ENCODE data around the gene SYDE1.
"Not testable (repeated sequence)": the region's sequence is repeated elsewhere in the genome, so short reads cannot be mapped to it uniquely, and the experiment has no call there.

SYDE1 gene

GRCh38 chr19:15107061-15108010, at the start of gene SYDE1:
Gene SYDE1, plus strand, starts transcription at chr19:15107401. Its CDS starts 33 bp downstream, at chr19:15107434.
- DNase-seq (ENCODE audit: low read depth, low spot score), result peak; percentile 81

DNA sequence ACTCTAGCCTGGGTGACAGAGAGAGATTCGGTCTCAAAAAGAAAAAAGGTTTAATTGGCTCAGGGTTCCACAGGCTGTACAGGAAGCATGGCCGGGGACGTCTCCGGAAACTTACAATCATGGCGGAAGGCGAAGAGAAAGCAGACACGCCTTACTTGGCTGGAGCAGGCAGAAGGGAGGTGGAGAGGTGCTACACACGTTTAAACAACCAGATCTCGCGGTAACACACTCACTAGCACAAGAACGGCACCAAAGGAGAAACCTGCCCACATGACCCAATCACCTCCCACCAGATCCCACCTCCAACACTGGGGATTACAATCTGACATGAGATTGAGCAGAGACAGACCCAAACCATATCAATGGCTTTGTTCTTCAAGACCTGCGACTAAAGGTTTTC, 45.2 kb upstream of the SYDE1 start:
- DNase-seq (ENCODE audit: low read depth, low spot score), result peak; percentile 1

GRCh38 chr19:15070386-15070785, 36.8 kb upstream of the SYDE1 start:
- peak; percentile 14 for DNase-seq (ENCODE audit: low read depth, low spot score)

- peak; percentile 95 for DNase-seq (ENCODE audit: low read depth, low spot score)
These were observed 34.1 kb upstream of the SYDE1 start for GRCh38 chr19:15072930-15073647.

DNA sequence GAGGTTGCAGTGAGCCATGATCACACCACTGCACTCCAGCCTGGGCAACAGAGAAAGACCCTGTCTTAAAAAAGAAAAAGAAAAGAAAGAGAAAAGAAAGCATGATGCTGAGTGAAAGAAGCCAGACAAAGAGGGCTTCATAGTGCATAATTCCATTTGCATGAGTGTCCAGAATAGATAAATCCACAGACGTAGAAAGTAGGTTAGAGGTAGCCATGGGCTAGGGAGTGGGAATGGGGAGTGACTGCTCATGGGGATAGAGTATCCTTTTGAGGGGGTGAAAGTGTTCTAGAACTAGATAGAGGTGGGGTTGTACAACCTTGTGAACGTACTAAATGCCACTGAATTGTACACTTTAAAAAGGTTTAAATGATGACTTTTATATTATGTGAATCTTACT, 32.8 kb upstream of the SYDE1 start:
- DNase-seq (ENCODE audit: low read depth, low spot score), result no peak

GRCh38 chr19:15075806-15076205, 31.4 kb upstream of the SYDE1 start:
- DNase-seq (ENCODE audit: low read depth, low spot score), result no peak

DNA sequence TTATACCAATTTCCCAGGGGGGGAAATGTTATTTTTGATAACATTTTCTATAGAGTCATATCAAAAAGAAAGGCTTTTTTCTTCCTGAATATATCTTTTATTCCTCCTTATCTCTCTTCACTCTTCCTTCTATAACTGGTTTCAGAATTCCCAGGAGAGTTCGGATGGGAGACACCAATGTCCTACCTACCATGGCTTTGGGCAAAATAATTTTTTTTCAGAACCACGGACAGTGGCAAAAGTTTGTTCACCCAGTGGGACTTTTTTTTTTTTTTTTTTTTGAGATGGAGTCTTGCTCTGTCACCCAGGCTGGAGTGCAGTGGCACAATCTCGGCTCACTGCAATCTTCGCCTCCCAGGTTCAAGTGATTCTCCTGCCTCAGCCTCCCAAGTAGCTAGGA, 27.2 kb upstream of the SYDE1 start:
- not testable (repeated sequence) for DNase-seq (ENCODE audit: low read depth, low spot score)

GRCh38 chr19:15081911-15082310, 25.3 kb upstream of the SYDE1 start, which contains the start of gene OR1I1:
Gene OR1I1, plus strand, starts transcription at chr19:15082211. Its CDS starts 4,855 bp downstream, at chr19:15087066.
- no peak for DNase-seq (ENCODE audit: low read depth, low spot score)

DNA sequence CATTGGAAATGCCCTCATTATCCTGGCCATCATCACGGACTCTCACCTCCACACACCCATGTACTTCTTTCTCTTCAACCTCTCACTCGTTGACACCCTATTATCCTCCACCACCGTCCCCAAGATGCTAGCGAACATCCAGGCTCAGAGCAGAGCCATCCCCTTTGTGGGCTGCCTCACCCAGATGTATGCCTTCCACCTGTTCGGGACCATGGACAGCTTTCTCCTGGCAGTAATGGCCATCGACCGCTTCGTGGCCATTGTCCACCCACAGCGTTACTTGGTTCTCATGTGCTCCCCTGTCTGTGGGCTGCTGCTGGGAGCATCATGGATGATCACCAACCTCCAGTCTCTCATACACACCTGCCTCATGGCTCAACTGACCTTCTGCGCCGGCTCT, 20.0 kb upstream of the SYDE1 start:
- no peak for DNase-seq (ENCODE audit: low read depth, low spot score)

GRCh38 chr19:15091918-15092753, 15.1 kb upstream of the SYDE1 start:
- DNase-seq (ENCODE audit: low read depth, low spot score), result peak; percentile 68

- DNase-seq (ENCODE audit: low read depth, low spot score), result no peak
These were observed 14.2 kb upstream of the SYDE1 start for GRCh38 chr19:15093001-15093400.

GRCh38 chr19:15096223-15096622, 11.0 kb upstream of the SYDE1 start:
- no peak for DNase-seq (ENCODE audit: low read depth, low spot score)

DNA sequence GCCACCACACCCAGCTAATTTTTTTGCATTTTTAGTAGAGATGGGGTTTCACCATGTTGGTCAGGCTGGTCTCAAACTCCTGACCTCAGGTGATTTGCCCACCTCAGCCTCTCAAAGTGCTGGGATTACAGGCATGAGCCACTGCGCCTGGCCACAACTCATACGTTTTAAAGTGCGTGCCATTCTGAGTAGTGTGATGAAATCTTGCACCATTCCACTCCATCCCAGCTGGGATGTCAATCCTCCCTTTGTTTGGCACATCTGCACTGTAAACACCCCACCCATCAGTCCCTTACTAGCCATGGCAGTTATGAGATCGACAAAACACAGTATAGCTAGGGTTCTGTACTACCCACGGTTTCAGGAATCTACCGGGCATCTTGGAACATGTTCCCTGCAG, 9.2 kb upstream of the SYDE1 start:
- not testable (repeated sequence) for DNase-seq (ENCODE audit: low read depth, low spot score)

- DNase-seq (ENCODE audit: low read depth, low spot score), result peak; percentile 70
These were observed 8.7 kb upstream of the SYDE1 start for GRCh38 chr19:15098460-15098859.

- no peak for DNase-seq (ENCODE audit: low read depth, low spot score)
These were observed 8.1 kb upstream of the SYDE1 start for GRCh38 chr19:15099017-15099582.

- peak; percentile 66 for DNase-seq (ENCODE audit: low read depth, low spot score)
These were observed 5.6 kb upstream of the SYDE1 start for GRCh38 chr19:15101479-15102082.

DNA sequence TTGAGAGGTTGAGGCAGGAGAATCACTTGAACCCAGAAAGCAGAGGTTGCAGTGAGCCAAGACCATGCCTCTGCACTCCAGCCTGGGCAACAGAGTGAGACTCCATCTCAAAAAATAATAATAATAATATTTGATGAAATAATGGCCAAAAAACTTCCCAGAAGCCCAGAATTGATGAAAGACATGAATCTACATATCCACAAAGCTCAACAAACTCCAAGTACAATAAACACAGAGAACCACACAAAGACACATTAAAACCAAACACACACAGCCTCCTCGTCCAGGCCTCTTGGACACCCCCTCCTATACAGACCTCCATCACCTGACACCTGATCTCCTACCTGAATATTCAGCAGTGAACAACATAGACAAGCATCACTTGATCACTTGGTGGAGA, 3.2 kb upstream of the SYDE1 start:
- DNase-seq (ENCODE audit: low read depth, low spot score), result no peak

GRCh38 chr19:15104411-15104810, 2.8 kb upstream of the SYDE1 start:
- no peak for DNase-seq (ENCODE audit: low read depth, low spot score)

DNA sequence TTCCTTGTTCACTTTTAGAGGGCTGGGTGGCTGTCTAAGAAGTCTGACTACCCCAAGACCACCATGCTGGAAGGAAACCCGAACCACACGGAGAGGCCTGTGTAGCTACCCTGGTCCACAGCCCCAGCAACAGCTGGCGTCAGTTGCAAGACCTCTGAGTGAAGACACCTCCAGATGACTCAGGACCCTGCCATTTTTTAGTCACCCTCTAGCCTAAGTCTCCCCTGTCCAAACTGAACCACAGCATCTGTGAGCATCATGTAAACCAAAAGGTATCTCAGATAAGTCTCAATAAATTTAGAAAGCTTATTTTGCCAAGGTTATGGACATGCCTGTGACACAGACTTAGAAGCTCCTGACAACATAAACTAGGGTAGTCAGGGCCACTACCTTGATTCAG, 2.2 kb upstream of the SYDE1 start:
- DNase-seq (ENCODE audit: low read depth, low spot score), result no peak

GRCh38 chr19:15108145-15108844, 1.1 kb downstream of the SYDE1 start:
- no peak for DNase-seq (ENCODE audit: low read depth, low spot score)
